ENCODE results near the gene GNPTG. TPM values are rescaled to one million over a fixed set of nuclear protein-coding genes. Genes with fewer than 3 reads are reported as not detected.

The GNPTG gene
- total and polyA plus RNA-seq, 8 donors, result 30.0 to 87.9 (median 41.5) TPM

- WGBS, 5 donors, result 52 to 76% (median 70%) methylated on average over 13 to 31 of the region's 31 CpGs
- Histone ChIP-seq H3K27ac (no peak overlapping the region), H3K4me3 (no peak overlapping the region), H3K36me3 (peaks cover 20 to 34% (median 33%) of the 10 kb centered on the region in 4 donors), H3K27me3 (peaks cover 0 to 15% (median 0%) of the 10 kb centered on the region in 3 donors), H3K9me3 (no peaks in the 10 kb centered on the region), H3K4me1 (peaks cover 11 to 37% (median 33%) of the 10 kb centered on the region in 4 donors)
- no peak for TF ChIP-seq POLR2AphosphoS5 (IDR thresholded peaks at IDR 0.05)
- no peak for TF ChIP-seq POLR2A (IDR thresholded peaks at IDR 0.05)
- no peak for TF ChIP-seq EP300 (IDR thresholded peaks at IDR 0.05)
- TF ChIP-seq, protein P1, sequence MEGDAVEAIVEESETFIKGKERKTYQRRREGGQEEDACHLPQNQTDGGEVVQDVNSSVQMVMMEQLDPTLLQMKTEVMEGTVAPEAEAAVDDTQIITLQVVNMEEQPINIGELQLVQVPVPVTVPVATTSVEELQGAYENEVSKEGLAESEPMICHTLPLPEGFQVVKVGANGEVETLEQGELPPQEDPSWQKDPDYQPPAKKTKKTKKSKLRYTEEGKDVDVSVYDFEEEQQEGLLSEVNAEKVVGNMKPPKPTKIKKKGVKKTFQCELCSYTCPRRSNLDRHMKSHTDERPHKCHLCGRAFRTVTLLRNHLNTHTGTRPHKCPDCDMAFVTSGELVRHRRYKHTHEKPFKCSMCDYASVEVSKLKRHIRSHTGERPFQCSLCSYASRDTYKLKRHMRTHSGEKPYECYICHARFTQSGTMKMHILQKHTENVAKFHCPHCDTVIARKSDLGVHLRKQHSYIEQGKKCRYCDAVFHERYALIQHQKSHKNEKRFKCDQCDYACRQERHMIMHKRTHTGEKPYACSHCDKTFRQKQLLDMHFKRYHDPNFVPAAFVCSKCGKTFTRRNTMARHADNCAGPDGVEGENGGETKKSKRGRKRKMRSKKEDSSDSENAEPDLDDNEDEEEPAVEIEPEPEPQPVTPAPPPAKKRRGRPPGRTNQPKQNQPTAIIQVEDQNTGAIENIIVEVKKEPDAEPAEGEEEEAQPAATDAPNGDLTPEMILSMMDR (IDR thresholded peaks at IDR 0.05), result no peak
- DNase-seq, result no peak
- intact Hi-C loops (cut with DNase I; ENCODE audit: low total_unique reads), result no loop called here
These were observed 5.9 kb upstream of the GNPTG start for GRCh38 chr16:1345651-1346421.

DNA sequence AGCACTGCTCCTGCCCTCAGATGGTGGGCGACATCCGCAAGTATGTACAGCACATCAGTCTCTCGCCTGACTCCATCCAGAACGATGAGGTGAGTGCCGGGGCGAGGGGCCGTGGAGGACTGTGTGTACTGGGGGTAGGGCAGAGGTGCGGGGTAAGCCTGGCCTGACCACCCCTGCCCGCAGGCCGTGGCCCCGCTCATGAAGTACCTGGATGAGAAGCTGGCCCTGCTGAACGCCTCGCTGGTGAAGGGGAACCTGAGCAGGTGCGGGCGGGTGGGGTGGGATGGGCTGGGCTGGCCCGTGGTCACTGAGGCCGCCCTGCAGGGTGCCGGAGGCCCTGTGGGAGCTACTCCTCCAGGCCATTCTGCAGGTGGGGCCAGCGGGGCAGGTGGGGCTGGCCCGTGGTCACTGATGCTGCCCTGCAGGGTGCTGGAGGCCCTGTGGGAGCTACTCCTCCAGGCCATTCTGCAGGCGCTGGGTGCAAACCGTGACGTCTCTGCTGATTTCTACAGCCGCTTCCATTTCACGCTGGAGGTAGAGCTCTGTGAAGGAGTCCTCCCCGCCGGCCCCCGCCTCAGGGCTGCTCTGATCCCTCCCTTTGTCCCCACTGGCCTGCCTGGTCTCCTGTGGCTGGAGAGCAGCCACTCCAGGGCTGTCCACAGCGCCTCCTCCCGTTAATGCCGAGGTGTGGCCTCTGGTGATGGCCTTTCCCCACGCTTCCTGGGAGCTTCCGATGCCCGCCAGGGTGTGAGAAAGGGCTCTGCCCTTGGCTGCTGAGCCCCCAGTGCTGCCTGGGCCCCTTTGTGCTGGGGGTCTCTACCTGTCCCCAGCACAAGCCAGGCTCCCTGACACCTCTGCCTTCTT, 5.1 kb upstream of the GNPTG start:
- intact Hi-C loops (cut with DNase I; ENCODE audit: low total_unique reads), result no loop called here
- H3K4me3 ChIP-seq, result no peak overlapping the region
- no peaks in the 10 kb centered on the region for H3K9me3 ChIP-seq
- 38 to 67% (median 57%) methylated on average over 6 to 34 of the region's 34 CpGs for WGBS, 5 donors
- H3K4me1 ChIP-seq, result peaks cover 15 to 42% (median 39%) of the 10 kb centered on the region in 4 donors
- peaks cover 0 to 15% (median 0%) of the 10 kb centered on the region in 3 donors for H3K27me3 ChIP-seq
- no peak overlapping the region for H3K27ac ChIP-seq
- peaks cover 20 to 34% (median 33%) of the 10 kb centered on the region in 4 donors for H3K36me3 ChIP-seq
- TF ChIP-seq EP300 (IDR thresholded peaks at IDR 0.05) (no peak), POLR2AphosphoS5 (IDR thresholded peaks at IDR 0.05) (no peak), POLR2A (IDR thresholded peaks at IDR 0.05) (no peak)
- TF ChIP-seq, protein P1 (IDR thresholded peaks at IDR 0.05), result peak in 1 of 7 experiments; percentile 12
- DNase-seq, result no peak

DNA sequence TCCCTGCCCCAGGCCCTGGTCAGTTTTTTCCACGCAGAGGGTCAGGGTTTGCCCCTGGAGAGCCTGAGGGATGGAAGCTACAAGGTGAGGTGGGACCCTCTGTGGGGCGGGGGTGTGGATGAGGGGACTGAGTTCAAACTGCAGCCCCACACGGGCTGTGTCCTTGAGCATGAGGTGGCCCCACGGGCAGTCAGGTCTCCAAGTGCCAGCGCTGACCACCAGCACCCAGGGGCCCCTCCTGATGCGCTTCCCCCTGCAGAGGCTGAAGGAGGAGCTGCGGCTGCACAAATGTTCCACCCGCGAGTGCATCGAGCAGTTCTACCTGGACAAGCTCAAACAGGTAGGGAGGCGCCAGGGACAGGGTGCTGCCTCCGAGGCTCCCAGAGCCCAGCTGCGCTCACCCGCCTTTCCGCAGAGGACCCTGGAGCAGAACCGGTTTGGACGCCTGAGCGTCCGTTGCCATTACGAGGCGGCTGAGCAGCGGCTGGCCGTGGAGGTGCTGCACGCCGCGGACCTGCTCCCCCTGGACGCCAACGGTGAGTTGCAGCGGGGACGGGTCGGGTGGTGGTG, 4.4 kb upstream of the GNPTG start:
- no peaks in the 10 kb centered on the region for H3K9me3 ChIP-seq
- WGBS, 5 donors, result 82 to 90% (median 89%) methylated on average over 4 to 31 of the region's 31 CpGs
- H3K27ac ChIP-seq, result no peak overlapping the region
- peaks cover 0 to 10% (median 0%) of the 10 kb centered on the region in 3 donors for H3K27me3 ChIP-seq
- H3K4me3 ChIP-seq, result no peak overlapping the region
- H3K36me3 ChIP-seq, result peaks cover 20 to 34% (median 33%) of the 10 kb centered on the region in 4 donors
- intact Hi-C loops (cut with DNase I; ENCODE audit: low total_unique reads), result no loop called here
- DNase-seq, result no peak
- H3K4me1 ChIP-seq, result peaks cover 16 to 41% (median 38%) of the 10 kb centered on the region in 4 donors
- TF ChIP-seq EP300 (IDR thresholded peaks at IDR 0.05) (no peak), POLR2AphosphoS5 (IDR thresholded peaks at IDR 0.05) (no peak), POLR2A (IDR thresholded peaks at IDR 0.05) (no peak)
- TF ChIP-seq, protein P1 (IDR thresholded peaks at IDR 0.05), result peak in 1 of 7 experiments; percentile 1

GRCh38 chr16:1347962-1348361, 3.8 kb upstream of the GNPTG start:
- peaks cover 18 to 41% (median 38%) of the 10 kb centered on the region in 4 donors for H3K4me1 ChIP-seq
- H3K9me3 ChIP-seq, result no peaks in the 10 kb centered on the region
- WGBS, 5 donors, result 76 to 94% (median 90%) methylated on average over 10 to 29 of the region's 29 CpGs
- H3K27me3 ChIP-seq, result peaks cover 0 to 4% (median 0%) of the 10 kb centered on the region in 3 donors
- no peak overlapping the region for H3K27ac ChIP-seq
- H3K36me3 ChIP-seq, result peaks cover 20 to 34% (median 33%) of the 10 kb centered on the region in 4 donors
- no peak for DNase-seq
- TF ChIP-seq, protein P1 (IDR thresholded peaks at IDR 0.05), result no peak
- no peak for TF ChIP-seq EP300 (IDR thresholded peaks at IDR 0.05)
- TF ChIP-seq POLR2AphosphoS5 (IDR thresholded peaks at IDR 0.05), result no peak
- no peak for TF ChIP-seq POLR2A (IDR thresholded peaks at IDR 0.05)
- intact Hi-C loops (cut with DNase I; ENCODE audit: low total_unique reads), result no loop called here
- H3K4me3 ChIP-seq, result no peak overlapping the region
